GM19043 (cell line): ENCODE measurements around the gene BICRA.

Experiments used
- ATAC-seq: cut with Tn5 transposase; IDR thresholded peaks from one replicate; pipeline ENCODE4 v1.9.1; 2021; ENCODE audit warnings: low read depth; ENCODE audit not compliant: unreplicated experiment

BICRA gene

DNA sequence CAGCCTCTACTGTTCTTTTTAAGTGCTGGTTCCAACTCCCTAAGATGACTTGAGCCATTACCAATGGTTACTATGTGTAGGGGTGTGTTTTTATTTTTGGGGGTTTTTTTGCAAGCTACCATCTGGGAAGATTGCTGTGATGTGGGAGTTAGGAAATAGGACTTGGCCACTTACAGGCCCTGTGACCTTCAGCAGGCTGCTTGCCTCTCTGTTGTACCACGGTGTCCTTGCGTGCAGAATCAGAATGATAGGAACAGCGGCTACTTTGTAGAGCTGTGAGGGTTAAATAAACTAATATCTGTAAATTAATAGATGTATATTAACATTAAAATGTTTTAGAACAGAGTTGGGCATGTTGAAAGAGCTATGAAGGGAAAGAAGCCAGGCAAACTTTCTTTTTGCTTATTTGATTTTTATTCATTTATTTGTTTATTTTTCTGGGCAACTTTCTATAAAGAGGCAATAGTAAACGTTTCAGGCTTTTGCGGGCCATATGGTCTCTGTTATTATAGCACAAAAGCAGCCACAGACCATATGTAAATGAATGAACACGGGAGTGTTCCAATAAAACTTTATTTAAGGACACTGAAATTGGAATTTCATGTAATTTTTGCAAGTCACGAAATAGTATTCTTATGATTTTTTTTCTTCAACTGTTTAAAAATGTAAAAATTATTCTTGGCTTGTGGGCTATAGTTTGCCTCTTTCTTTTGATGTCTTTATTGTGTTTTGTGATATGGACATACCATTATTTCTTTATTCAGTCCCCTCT, 77.9 kb downstream of the BICRA start:
- no peak for ATAC-seq

DNA sequence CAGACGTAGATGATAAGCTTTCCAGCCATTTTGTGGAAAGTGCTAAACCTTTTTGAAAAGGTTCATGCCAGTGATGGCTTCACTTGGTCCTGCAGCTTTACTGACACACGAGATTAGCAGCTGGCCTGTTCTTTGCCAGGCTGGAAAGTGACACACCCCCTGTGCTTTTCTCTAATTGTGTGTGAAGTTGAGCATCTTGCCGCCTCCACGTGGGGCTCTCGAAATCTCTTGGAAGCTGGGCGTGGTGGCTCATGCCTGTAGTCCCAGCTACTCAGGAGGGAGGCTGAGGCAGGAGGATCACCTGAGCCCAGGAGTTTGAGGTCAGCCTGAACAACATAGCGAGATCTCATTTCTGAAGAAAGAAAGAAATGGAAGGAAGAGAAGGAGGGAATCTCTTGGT, 79.0 kb downstream of the BICRA start:
- ATAC-seq: no peak

DNA sequence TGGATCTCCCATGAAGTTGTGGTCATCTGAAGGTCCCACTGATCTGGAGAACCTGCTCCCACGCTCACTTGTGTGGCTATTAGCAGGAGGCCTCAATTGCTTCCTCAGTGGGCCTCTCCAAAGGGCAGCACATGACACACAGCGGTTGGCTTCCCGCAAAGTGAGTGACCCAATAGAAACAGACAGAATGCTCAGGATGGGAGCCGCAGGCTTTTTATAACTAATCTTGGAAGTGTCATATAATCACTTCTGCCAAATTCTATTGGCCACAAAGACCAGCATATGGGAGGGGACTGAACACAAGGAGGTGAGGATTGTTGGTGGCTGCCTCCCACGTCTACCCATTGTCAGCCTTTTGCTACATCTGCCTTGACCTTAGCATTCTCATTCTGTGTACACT, 82.2 kb downstream of the BICRA start:
- no peak for ATAC-seq

DNA sequence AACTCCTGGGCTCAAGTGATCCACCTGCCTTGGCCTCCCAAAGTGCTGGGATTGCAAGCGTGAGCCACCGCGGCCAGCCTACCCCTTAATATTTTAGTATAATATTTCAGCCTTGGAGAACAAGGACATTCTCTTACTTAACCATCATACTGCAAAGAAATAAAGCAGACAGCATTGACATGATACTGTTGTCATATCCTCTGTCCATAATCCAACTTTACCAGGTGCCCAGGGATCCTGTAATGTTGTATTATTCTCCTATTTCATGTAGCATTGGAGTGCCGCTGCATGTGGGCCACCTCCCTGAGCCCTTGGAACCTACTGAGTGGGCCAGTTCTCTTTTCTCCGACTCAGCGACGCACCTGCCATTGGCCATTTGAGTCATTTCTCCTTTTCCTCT, 82.8 kb downstream of the BICRA start:
- no peak for ATAC-seq

DNA sequence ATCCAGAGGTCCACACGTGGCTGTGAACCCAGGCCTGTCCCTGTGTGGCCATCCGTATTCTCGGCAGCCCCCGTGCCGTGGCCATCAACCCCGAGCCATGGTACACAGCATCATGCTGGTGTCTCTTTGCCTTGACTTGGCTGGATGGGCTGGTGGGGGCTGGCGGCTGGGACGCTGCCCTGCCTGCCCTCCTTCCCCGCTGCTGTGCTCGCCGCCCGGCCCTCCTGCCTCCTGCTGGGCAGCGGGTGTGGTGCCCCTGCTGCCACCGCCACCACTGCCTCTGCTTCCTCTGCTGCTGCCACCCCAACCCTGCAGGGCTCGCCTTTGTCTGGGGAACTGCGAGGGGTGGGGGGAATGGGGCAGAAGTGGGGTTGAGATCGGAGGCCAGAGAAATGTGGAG, 84.6 kb downstream of the BICRA start:
- no peak for ATAC-seq

DNA sequence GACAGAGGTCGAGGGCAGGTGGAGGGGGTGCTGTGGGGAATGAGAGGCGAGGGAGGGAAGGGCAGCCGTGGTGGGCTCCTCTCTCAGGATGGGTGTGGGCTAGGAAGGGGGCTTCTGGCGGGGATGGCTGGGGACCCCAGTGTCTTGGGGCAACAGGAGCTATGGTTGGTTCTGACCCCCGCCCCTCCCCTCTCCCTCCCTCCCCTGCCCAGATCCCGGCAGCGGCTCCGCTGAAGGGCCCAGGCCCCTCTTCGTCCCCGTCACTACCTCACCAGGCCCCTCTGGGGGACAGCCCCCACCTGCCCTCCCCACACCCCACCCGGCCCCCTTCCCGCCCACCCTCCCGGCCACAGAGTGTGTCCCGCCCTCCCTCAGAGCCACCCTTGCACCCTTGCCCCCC, 85.0 kb downstream of the BICRA start:
- ATAC-seq: no peak

DNA sequence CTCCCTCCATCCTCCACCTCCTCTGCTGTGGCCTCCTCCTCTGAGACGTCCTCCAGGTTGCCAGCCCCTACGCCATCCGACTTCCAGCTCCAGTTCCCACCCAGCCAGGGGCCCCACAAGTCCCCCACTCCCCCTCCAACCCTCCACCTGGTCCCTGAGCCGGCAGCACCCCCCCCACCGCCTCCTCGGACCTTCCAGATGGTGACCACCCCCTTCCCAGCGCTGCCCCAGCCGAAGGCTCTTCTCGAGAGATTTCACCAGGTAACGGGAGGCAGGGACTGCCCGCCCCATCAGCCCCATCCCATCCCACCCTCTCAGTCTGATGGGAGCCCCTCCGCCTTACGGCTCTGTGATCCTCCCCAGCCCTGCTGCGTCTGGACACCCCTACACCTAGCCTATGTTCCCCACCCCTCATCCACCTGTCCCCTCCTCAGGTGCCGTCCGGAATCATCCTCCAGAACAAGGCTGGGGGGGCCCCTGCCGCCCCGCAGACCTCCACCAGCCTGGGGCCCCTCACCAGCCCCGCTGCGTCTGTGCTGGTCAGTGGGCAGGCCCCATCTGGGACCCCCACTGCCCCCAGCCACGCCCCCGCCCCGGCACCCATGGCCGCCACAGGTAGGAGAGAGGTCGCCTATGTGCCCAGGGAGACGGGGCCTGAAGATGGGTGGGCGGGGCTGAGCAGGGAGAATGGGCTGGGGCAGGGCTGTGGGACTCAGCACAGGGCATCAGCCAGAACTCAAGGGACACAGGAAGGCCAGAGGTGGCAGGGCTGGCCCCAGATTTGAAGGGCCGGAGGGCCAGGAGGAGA, 85.7 kb downstream of the BICRA start:
- no peak for ATAC-seq

DNA sequence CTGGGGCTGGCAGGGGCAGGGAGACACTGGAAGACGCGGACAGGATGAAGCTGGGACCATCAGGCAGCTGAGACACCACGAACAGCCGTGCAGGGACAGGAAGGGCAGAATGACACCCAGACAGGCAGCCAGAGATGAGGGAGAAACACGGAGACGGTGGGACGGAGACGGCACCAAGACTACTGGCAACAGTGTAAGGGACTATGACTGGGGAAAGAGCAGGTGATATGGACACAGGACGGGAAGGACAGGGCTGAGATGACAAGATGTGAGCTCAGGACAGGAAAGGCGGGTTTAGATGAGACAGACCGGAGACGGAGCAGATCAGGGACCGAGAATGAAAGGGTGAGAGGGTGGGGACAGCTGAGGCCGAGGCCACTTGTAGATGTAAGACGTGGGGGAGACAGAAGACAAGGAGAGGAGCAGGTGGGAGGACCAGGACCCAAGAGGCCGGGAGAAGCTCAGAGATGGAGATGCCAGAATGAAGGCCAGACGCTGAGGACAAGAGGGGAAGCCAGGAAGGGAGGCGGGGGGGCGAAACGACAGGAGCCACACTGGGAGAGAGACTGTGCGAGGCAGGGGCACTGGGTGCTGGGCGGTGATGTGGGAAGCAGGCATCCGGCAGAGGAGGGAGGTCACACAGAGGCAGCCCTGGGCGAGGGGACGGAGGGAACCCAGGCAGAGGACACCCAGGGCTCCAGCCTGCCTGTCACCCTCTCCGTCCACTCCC, 86.8 kb downstream of the BICRA start:
- ATAC-seq: no peak

DNA sequence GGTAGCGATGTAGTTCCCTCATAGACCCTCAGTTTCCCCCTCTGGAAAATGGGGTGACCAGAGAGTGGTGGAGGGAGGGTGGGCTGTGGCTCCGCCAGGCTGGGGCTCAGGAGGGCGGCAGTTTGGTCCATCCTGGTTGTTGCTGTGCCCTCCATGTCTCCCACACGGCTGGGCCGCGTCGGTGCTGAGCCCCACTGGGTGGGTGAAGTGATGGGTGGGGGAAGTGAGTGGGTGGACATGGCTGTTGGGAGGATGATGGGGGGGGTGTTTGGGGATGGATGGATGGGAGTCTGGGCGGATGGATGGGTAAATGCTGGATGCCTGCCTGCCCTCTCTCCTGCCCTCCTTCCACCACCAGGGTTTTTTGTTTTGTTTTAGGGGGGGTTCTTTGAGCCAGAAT, 87.7 kb downstream of the BICRA start:
- no peak for ATAC-seq

DNA sequence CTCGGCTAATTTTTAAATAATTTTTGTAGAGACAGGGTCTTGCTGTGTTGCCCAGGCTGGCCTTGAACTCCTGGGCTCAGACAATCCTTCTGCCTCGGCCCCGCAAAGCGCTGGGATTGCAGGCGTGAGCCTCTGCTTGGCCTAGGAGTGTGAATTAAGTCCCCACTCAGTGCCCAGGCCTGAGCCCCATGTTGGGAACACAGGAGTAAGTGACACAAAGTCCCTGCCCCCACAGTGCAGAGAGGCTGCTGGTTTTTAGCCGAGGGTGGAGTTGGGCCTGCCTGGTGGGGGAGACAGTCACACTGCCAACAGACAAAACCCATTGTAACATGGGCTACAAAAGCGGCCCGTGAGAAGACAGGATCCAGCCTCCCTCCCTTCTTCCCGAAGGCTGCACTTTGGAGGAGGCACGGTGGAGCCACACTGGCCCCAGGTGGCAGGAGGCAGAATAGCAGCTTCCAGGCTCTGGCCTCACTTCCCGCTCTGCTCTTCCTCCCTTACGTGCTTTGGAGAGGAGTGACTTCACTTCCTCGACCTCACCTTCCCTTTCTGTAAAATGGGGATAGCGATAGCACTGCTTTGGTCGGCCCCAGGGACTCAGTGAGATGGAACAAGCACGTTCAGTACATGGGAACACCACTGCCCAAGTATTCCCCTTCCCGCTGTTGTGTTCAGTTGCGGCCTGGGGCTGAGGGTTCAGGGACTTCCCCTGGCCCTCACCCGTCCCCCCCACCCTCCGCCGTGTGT, 89.1 kb downstream of the BICRA start:
- ATAC-seq: no peak

DNA sequence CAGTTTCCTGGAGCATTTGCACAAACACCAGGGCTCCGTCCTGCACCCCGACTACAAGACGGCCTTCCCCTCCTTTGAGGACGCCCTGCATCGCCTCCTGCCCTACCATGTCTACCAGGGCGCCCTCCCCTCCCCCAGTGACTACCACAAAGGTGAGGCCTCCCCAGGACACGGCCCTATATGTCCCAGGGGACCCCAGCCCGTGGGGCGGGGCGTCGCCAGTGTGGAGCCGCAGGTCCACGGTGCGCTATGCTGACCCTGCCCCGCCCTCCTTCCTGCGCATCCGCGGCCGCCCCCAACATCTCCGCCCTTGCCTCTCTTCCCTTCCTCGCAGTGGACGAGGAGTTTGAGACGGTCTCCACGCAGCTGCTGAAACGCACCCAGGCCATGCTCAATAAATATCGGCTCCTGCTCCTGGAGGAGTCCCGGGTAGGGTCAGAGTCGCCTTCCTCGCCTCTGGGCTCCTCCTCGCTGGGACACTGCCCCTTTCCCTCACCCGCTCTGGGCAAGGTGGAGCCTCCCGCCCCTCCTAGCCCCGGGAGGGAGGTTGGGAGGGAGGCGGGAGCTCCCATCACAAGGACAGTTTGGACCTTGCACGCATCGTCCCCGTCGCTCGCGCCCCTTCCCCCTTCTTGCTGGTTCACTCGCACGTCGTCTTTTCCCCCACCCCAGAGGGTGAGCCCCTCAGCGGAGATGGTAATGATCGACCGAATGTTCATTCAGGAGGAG, 89.9 kb downstream of the BICRA start:
- no peak for ATAC-seq

DNA sequence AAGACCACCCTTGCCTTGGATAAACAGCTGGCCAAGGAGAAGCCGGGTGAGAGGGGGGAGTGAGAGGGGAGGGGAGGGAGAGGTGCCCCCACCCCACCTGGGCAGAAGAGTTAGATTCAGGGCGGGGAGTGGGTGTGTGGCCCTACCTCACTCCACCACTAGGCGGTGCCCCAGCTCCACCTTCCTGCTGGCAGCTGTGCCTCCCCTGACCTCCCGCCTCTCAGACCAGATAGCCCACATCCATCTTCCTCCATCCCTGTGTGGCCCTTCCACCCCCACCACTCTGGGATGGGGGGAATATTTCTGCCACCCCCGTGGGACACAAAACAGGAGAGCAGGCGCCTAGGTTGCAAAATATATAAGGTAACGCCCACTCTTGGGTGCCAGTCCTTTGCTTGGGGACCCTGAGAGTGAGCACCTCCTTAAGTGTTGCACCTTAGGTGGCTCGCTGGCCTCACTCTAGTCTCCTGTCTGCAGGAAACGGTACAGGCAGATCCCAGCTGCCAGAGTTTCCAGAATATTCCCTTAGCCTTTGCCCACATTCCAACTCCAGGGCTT, 90.5 kb downstream of the BICRA start:
- ATAC-seq: no peak

DNA sequence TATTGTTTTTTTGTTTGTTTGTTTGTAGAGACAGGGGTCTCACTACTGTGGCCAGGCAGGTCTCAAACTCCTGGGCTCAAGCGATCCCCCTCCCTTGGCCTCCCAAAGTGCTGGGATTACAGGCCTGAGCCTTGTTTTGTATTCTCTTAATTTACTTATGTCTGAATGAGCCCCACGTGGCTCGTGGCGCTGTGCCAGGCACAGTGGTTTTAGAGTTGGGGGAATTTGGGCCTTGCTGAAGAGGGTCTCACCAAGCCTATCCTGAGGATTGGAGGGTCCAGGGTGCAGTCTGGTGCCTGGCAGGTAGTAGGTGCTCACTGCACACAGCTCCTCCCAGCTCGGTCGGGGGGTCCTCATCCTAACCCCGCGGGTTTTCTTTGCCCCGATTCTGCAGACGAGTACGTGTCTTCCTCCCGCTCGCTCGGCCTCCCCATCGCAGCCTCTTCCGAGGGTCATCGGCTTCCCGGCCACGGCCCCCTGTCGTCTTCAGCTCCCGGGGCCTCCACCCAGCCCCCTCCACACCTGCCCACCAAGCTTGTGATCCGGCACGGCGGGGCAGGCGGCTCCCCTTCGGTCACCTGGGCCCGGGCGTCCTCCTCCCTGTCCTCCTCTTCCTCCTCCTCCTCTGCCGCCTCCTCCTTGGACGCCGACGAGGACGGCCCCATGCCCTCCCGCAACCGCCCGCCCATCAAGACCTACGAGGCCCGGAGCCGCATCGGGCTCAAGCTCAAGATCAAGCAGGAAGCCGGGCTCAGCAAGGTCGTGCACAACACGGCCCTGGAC, 92.2 kb downstream of the BICRA start:
- no peak for ATAC-seq

DNA sequence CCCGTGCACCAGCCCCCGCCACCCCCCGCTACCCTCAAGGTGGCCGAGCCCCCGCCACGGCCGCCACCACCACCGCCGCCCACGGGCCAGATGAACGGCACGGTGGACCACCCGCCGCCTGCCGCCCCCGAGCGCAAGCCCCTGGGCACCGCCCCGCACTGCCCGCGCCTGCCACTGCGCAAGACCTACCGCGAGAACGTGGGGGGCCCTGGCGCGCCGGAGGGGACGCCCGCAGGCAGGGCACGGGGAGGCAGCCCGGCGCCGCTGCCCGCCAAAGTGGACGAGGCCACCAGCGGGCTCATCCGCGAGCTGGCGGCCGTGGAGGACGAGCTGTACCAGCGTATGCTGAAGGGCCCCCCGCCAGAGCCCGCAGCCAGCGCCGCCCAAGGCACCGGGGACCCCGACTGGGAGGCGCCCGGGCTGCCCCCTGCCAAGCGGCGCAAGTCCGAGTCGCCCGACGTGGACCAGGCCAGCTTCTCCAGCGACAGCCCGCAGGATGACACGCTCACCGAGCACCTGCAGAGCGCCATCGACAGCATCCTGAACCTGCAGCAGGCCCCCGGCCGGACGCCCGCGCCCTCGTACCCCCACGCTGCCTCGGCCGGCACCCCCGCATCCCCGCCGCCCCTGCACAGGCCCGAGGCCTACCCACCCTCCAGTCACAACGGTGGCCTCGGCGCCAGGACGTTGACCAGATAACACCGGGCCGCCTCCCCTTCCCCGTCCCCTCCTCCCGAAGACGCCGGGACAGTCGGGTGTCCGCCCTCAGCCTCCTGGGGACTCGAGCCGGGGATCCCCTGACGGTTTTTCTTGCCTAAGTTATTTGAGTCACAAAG, 93.0 kb downstream of the BICRA start:
- ATAC-seq: no peak

DNA sequence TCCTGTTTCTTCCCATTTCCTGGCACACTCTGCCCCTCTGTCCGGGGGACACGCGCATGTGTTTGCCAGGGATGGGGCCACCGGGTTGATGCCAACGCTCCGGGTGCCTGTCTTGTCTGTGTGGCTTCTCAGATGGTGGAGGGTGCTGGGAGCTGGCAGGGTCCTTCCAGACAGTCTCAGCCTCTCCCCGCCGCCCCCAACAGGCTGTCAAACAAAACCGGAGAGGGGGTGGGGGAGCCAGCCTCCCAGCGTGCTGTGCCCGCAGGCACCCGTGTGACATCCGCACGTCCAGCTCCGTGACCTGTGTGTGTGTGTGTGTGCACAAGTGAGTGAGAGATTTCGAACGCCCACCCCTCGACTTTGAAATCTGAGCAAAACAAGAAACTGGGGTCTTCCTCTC, 93.7 kb downstream of the BICRA start:
- ATAC-seq: no peak

DNA sequence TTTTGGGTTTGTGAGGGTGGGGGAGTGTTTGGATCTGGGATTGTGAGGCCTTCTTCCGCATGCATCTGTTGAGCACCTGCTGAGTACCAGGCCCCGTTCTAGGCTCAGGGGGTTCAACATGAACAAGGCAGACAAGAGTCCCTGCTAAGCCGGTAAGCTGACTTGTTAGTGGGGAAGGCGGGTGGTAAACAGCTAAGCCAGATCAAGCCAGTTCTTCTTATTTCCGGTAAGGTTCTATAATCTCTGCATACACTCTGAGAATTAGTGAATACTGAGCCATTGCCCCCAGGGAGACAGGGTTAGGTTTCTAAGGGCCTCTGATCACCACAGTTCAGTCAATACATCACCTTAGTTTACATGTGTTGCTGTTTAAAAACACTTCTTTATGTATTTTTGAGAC, 94.4 kb downstream of the BICRA start:
- ATAC-seq: no peak

DNA sequence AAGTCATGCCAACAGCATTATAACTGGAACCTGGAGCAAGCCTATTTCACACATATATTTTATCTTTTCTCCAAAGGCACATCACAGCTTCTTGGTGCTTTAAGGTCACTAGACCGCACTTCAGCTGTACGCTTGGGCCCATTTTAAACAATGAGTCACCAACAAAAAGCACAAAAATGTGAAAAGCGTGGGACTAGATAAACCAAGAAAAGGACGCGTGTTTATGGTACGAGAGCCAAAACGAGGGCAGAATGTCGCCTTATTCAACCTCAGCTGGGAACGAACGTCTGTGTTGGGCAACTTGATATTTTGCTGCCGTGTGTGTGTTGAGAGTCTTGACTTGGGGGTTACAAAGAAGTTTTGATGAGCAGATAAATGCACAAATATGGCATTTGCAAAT, 95.1 kb downstream of the BICRA start:
- no peak for ATAC-seq

DNA sequence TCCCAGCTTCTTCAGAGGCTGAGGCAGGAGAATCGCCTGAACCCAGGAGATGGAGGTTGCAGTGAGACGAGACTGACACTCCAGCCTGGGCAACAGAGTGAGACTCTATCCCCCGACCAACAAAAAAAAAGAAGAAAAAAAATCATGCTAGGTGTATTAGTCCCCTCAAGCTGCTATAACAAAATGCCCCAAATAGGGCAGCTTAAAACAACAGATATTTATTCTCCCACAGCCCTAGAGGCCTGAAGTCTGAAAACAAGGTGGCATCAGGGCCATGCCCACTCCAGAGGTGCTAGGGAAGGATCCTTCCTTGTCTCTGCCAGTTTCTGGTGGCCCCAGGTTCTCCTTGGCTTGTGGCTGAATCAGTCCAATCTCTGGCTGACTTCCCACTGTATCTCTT, 95.7 kb downstream of the BICRA start:
- no peak for ATAC-seq
